Measurements from ENCODE around the gene SPEG.

SPEG gene

DNA sequence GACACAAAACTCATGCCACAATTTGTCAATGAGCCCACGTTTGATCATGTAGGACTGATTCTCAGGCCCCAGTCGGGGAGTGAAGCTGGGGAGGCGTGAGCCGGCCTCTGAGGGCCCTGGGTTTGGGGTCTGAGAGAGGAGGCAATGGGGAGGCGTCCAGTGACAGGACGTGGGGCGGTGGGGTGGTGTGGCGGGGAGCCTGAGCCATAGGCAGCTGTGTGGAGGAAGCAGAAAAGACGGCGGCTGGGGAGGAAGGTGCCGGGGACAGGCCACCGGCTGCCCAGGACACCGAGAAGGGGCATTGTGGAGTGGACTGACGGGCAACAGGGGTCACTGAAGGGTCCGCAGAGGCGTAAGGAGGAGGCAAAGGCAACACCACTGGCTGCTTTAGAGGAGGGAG, 101.8 kb downstream of the SPEG start:
- Histone ChIP-seq H3K4me3 (ENCODE audit: low read depth in 1 of 2, low read length in 2 of 2) (no peak overlapping the region), H3K4me1 (ENCODE audit: control insufficient read depth in 1 of 2, insufficient read depth in 2 of 2, low read length in 2 of 2) (peaks cover 0 to 8% of the 10 kb centered on the region in 2 donors), H3K27ac (ENCODE audit: low read length) (no peak overlapping the region), H3K9me3 (ENCODE audit: control insufficient read depth in 1 of 2, low read length in 2 of 2) (no peaks in the 10 kb centered on the region), H3K27me3 (ENCODE audit: low read depth, low read length) (no peaks in the 10 kb centered on the region), H3K36me3 (ENCODE audit: control insufficient read depth in 1 of 2, insufficient read depth in 2 of 2, low read length in 2 of 2) (peaks cover 9 to 10% of the 10 kb centered on the region in 2 donors)

DNA sequence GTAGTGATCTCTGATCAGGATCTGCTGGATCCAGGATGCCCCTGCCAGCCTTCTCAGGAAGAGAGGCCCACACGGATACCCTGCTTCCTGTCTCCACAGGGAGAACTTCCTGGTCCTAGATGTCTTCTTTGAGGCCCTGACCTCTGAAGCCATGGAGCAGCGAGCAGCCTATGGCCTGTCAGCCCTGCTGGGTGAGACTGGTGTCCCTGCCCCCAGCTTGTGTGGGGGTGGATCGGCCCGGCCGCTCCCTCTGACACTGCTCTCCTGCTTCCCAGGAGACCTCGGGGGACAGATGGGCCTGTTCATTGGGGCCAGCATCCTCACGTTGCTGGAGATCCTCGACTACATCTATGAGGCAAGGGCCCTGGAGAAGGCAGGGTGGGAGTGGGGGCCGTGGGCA, 102.3 kb downstream of the SPEG start:
- peaks cover 9 to 10% of the 10 kb centered on the region in 2 donors for H3K36me3 ChIP-seq (ENCODE audit: control insufficient read depth in 1 of 2, insufficient read depth in 2 of 2, low read length in 2 of 2)
- H3K27me3 ChIP-seq (ENCODE audit: low read depth, low read length), result no peaks in the 10 kb centered on the region
- H3K9me3 ChIP-seq (ENCODE audit: control insufficient read depth in 1 of 2, low read length in 2 of 2), result no peaks in the 10 kb centered on the region
- H3K4me1 ChIP-seq (ENCODE audit: control insufficient read depth in 1 of 2, insufficient read depth in 2 of 2, low read length in 2 of 2), result peaks cover 0 to 13% of the 10 kb centered on the region in 2 donors
- H3K4me3 ChIP-seq (ENCODE audit: low read depth in 1 of 2, low read length in 2 of 2), result no peak overlapping the region
- H3K27ac ChIP-seq (ENCODE audit: low read length), result no peak overlapping the region

DNA sequence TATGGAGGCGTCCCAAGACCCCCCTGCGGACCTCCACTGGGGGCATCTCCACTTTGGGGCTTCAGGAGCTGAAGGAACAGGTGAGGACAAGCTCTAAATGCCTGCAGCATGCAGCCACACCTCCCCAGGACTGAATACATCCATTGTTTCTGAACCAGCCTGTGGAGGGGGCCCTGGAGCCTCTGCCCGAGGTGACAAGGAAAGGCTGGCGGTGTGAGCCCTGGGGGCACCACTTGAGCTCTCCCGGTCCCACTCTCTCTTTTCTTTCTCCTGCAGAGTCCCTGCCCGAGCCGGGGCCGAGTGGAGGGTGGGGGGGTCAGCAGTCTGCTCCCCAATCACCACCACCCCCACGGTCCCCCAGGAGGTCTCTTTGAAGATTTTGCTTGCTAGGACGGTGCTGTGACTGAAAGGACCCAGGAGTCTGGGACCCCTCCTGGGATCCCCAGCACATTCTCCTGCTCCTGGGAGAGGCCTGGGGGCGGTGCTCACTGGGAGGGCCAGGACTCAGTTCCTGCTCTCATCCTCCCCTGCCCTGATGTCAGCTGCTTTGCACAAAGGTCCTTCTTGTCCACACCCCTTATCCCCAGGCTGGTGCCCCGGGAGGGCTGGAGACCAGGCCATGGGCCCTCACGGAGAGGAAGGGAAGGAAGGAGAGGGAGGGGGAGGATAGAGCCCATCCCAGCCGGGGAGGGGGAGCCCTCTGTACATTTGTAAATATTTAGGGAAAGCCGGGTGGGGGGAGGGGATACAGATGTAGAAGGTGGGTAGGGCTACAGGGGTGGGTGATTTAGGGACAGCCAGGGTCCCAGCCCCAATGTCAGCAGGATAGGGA, 103.2 kb downstream of the SPEG start:
- peaks cover 0 to 22% of the 10 kb centered on the region in 2 donors for H3K4me1 ChIP-seq (ENCODE audit: control insufficient read depth in 1 of 2, insufficient read depth in 2 of 2, low read length in 2 of 2)
- H3K9me3 ChIP-seq (ENCODE audit: control insufficient read depth in 1 of 2, low read length in 2 of 2), result no peaks in the 10 kb centered on the region
- H3K27ac ChIP-seq (ENCODE audit: low read length), result no peak overlapping the region
- H3K27me3 ChIP-seq (ENCODE audit: low read depth, low read length), result no peaks in the 10 kb centered on the region
- H3K36me3 ChIP-seq (ENCODE audit: control insufficient read depth in 1 of 2, insufficient read depth in 2 of 2, low read length in 2 of 2), result peaks cover 9 to 10% of the 10 kb centered on the region in 2 donors
- H3K4me3 ChIP-seq (ENCODE audit: low read depth in 1 of 2, low read length in 2 of 2), result no peak overlapping the region

DNA sequence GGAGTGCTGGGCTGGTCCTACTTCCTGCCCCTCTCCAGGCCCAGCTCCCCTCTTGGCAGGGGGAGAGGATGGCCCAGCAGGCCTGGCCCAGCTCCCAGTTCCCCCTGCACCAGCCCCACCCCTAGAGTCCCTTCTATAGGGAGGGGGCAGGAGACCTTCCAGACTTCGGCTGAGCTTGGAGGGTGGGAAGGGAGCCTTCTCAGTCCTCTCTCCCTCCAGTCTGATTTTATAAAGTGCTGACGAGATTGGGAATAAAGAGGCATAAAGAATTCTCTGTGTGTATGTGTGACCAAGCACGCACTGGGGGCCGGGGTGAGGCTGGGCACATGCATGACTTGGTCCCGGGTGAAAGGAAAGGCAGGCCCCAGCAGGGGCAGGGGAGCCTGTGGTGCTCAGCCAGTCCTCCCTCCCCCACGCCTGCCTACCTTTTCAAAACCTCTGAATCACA, 103.9 kb downstream of the SPEG start:
- no peaks in the 10 kb centered on the region for H3K27me3 ChIP-seq (ENCODE audit: low read depth, low read length)
- H3K4me1 ChIP-seq (ENCODE audit: control insufficient read depth in 1 of 2, insufficient read depth in 2 of 2, low read length in 2 of 2), result peaks cover 0 to 23% of the 10 kb centered on the region in 2 donors
- H3K4me3 ChIP-seq (ENCODE audit: low read depth in 1 of 2, low read length in 2 of 2), result no peak overlapping the region
- H3K9me3 ChIP-seq (ENCODE audit: control insufficient read depth in 1 of 2, low read length in 2 of 2), result no peaks in the 10 kb centered on the region
- no peak overlapping the region for H3K27ac ChIP-seq (ENCODE audit: low read length)
- peaks cover 9 to 10% of the 10 kb centered on the region in 2 donors for H3K36me3 ChIP-seq (ENCODE audit: control insufficient read depth in 1 of 2, insufficient read depth in 2 of 2, low read length in 2 of 2)

DNA sequence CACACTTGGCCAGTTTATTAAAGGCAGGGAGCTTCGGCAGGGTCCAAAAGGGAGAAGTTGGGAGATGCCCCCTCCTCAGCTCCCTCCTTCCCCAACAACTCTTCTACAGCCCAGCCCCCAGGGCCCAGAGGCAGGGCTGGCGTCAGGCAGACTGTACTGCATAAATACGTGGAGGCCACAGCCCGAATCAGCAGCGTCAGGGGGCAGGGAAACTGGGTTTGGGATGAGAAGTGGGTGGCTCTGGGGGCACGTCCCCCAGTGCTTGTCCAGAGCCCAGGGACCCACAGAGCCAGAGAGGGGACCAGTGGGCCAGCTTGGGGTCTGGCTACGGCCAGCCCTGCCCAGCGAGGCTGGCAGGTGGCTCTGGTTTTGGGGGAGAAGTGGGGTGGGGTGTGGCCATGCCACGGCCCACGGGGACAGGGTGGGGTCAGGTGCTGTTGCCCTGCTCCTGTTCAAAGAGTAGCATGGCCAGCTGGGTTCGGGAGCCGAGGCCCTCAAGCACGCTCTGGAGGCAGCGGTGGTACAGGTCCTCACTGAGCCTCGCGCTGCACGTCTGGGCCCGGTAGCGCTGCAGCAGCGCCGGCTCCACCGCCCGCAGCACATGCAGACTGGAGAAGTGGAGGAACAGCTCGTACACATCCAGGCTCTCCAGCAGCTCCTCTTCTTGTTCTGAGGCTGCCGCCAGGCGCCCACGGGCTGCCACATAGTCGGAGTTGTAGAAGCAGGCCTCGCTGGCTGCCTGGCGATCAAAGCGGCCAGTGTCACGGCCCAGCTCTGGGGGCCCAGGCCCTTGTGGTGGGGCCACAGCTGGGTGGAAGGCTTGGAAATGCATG, 104.5 kb downstream of the SPEG start:
- H3K9me3 ChIP-seq (ENCODE audit: control insufficient read depth in 1 of 2, low read length in 2 of 2), result no peaks in the 10 kb centered on the region
- no peaks in the 10 kb centered on the region for H3K27me3 ChIP-seq (ENCODE audit: low read depth, low read length)
- peaks cover 9 to 10% of the 10 kb centered on the region in 2 donors for H3K36me3 ChIP-seq (ENCODE audit: control insufficient read depth in 1 of 2, insufficient read depth in 2 of 2, low read length in 2 of 2)
- no peak overlapping the region for H3K27ac ChIP-seq (ENCODE audit: low read length)
- H3K4me3 ChIP-seq (ENCODE audit: low read depth in 1 of 2, low read length in 2 of 2), result no peak overlapping the region
- H3K4me1 ChIP-seq (ENCODE audit: control insufficient read depth in 1 of 2, insufficient read depth in 2 of 2, low read length in 2 of 2), result peaks cover 0 to 25% of the 10 kb centered on the region in 2 donors

DNA sequence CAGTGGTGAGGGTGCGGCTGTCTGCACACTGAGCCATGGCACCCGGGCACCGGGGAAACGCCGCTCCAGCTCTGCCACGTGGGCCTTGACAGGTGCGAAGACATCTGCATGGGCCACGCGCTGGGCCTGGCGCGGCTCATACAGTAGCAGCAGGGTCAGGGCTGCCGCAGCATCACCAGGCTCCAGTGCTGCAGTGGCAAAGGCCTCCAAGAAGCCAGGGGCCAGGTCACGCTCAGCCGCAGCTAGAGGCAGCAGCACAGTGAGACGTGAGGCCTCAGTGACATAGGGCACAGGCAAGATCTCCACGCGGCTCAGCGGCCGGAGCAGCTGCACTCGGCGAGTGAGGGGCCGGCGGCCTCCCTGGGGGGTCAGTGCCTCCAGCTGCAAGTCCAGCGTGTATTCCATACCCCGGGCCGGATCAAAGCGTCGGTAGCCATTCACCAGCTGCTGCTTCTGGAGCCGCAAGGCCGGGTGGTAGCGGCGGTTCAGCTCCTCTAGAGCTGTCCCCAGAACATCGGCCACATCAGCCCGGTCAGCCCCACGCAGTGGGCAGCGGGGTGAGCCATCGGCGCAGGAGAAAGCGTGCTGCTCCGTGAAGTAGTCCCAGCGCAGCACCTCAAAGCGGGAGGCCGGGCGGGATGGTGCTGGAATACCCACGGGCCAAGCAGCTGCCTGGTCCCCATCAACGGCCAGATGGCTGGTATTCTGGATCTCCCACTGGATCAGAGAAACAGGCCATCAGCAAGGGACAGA, 105.5 kb downstream of the SPEG start:
- Histone ChIP-seq H3K4me1 (ENCODE audit: control insufficient read depth in 1 of 2, insufficient read depth in 2 of 2, low read length in 2 of 2) (peaks cover 0 to 31% of the 10 kb centered on the region in 2 donors), H3K9me3 (ENCODE audit: control insufficient read depth in 1 of 2, low read length in 2 of 2) (no peaks in the 10 kb centered on the region), H3K27ac (ENCODE audit: low read length) (no peak overlapping the region), H3K36me3 (ENCODE audit: control insufficient read depth in 1 of 2, insufficient read depth in 2 of 2, low read length in 2 of 2) (peaks cover 9 to 10% of the 10 kb centered on the region in 2 donors), H3K4me3 (ENCODE audit: low read depth in 1 of 2, low read length in 2 of 2) (no peak overlapping the region), H3K27me3 (ENCODE audit: low read depth, low read length) (no peaks in the 10 kb centered on the region)

DNA sequence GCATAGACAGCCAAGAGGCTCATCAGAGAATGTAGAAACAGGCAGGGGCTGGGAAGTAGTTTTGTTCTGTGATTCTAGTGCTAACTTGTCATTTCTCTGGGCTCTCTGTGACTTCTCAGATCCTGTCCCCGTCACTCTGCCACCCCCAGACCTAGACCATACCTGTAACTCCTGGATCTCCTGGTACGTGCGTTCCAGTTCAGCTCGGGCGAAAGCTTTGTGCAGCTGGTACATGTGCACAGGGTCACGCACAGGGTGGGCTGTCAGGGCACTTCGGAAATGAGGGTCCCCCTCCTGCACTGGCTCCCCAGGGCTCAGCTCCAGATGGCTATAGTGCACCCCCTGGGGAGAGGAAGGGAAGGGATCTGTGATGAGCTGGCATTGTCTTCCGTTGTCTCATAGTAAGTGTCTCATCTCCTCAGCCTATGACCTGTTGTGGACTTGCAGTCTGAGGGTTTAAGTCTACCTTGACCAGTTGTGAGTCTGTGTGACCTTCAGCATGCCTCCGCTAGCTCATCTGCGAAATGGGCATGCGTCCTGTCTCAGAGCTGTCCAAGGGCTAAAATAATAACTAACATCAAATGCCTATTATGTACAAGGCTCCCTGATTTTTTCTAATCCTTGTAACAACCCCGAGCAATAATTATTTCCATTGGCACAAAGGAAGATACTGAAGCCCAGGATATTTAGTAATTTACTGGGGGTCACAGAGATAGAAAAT, 106.3 kb downstream of the SPEG start:
- no peak overlapping the region for H3K27ac ChIP-seq (ENCODE audit: low read length)
- peaks cover 0 to 31% of the 10 kb centered on the region in 2 donors for H3K4me1 ChIP-seq (ENCODE audit: control insufficient read depth in 1 of 2, insufficient read depth in 2 of 2, low read length in 2 of 2)
- H3K27me3 ChIP-seq (ENCODE audit: low read depth, low read length), result no peaks in the 10 kb centered on the region
- H3K36me3 ChIP-seq (ENCODE audit: control insufficient read depth in 1 of 2, insufficient read depth in 2 of 2, low read length in 2 of 2), result peaks cover 9 to 10% of the 10 kb centered on the region in 2 donors
- no peaks in the 10 kb centered on the region for H3K9me3 ChIP-seq (ENCODE audit: control insufficient read depth in 1 of 2, low read length in 2 of 2)
- H3K4me3 ChIP-seq (ENCODE audit: low read depth in 1 of 2, low read length in 2 of 2), result no peak overlapping the region

DNA sequence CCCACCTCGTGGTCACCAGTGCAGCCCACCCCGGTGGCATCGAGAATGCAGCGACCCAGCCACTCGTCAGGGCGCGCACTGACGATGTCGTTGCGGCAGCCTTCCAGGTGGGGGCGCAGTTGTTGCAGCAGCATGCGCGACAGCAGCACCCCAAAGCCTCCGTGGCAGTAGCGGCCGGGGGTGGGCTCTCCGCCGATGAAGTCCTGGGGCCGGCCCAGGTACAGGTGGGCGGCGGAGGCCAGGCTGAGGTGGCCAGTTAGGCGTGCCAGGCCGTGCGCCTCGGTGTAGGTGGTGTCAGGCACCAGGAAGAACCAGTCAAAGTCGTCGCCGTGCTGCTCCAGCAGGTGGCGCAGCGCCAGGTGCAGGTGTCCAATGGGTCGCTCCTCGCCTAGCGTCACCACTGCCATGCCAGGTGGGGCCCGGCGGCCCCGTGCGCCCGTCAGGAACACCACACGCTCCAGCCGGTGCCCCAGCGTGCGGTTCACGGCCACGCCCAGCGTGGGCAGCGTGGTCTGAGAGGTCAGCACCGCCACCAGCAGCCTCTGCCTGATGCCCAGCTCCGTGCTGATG, 107.1 kb downstream of the SPEG start:
- Histone ChIP-seq H3K4me1 (ENCODE audit: control insufficient read depth in 1 of 2, insufficient read depth in 2 of 2, low read length in 2 of 2) (peaks cover 0 to 31% of the 10 kb centered on the region in 2 donors), H3K27me3 (ENCODE audit: low read depth, low read length) (no peaks in the 10 kb centered on the region), H3K36me3 (ENCODE audit: control insufficient read depth in 1 of 2, insufficient read depth in 2 of 2, low read length in 2 of 2) (peaks cover 9 to 10% of the 10 kb centered on the region in 2 donors), H3K4me3 (ENCODE audit: low read depth in 1 of 2, low read length in 2 of 2) (peak overlapping the region in 1 of 2 donors; percentile 21), H3K27ac (ENCODE audit: low read length) (no peak overlapping the region), H3K9me3 (ENCODE audit: control insufficient read depth in 1 of 2, low read length in 2 of 2) (no peaks in the 10 kb centered on the region)

DNA sequence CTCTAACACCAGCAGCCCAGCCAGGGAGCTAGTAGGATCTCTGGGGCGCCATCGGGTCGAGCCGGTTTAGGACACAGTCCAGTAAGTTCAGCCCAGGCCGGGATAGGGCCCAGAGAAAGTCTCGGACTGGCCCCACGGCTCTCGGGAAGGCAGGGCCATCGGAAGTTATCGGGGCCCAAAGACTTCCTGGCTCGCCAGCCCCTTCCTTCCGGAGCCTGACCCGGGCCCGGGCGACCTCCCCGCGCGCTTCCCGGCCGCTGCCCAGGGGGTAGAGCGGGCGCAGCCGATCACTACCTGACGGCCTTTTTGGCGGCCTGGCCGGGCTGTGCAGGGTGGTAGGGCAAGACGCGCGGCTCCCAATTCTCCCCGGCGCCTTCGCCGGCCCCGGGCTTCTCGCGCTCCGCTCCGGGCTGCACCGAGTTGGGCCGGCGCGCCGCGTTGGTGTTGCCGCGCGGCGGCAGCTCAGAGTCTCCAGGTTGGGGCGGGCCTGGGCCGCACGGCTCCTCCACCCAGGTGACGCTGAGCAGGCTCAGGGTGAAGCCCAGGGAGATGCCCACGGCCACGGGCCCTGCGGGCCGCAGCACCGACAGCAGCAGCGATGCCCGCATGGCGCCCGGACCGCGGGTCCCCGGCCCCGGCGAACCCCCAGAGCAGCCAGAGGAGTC, 108.4 kb downstream of the SPEG start:
- Histone ChIP-seq H3K4me3 (ENCODE audit: low read depth in 1 of 2, low read length in 2 of 2) (peak overlapping the region; percentile 60 to 78), H3K9me3 (ENCODE audit: control insufficient read depth in 1 of 2, low read length in 2 of 2) (no peaks in the 10 kb centered on the region), H3K27me3 (ENCODE audit: low read depth, low read length) (no peaks in the 10 kb centered on the region), H3K27ac (ENCODE audit: low read length) (peak overlapping the region; percentile 74), H3K36me3 (ENCODE audit: control insufficient read depth in 1 of 2, insufficient read depth in 2 of 2, low read length in 2 of 2) (peaks cover 9 to 10% of the 10 kb centered on the region in 2 donors), H3K4me1 (ENCODE audit: control insufficient read depth in 1 of 2, insufficient read depth in 2 of 2, low read length in 2 of 2) (peaks cover 0 to 30% of the 10 kb centered on the region in 2 donors)
